H9 (cell line): ENCODE results near the gene NEGR1. TPM values are rescaled to one million over a fixed set of nuclear protein-coding genes. Genes with fewer than 3 reads are reported as not detected.

Experiments
- DNase-seq: peaks from one replicate; pipeline ENCODE4 v3.0.0-alpha.2; 2017
- H2AFZ ChIP-seq: one replicate; pipeline ENCODE4 v1.6.1; 2013; ENCODE audit warnings: mild to moderate bottlenecking, low read length, control low read depth, moderate library complexity
- H2AK5ac ChIP-seq: 2 replicates; pipeline ENCODE4 v1.6.1; 2013; ENCODE audit warnings: low read length, control low read depth, mixed read lengths; ENCODE audit not compliant: insufficient read length
- H2BK120ac ChIP-seq: one replicate; pipeline ENCODE4 v1.6.1; 2013; ENCODE audit warnings: low read depth, mild to moderate bottlenecking, low read length, control low read depth, inconsistent platforms; ENCODE audit not compliant: poor library complexity, severe bottlenecking
- H2BK12ac ChIP-seq: 2 replicates; pipeline ENCODE4 v1.6.1; 2013; ENCODE audit warnings: low read length, control low read depth, mixed read lengths, low read depth; ENCODE audit not compliant: insufficient read length
- H2BK15ac ChIP-seq: 2 replicates; pipeline ENCODE4 v1.6.1; 2013; ENCODE audit warnings: low read depth, low read length, control low read depth
- H2BK20ac ChIP-seq: one replicate; pipeline ENCODE4 v1.6.1; 2013; ENCODE audit warnings: low read depth, mild to moderate bottlenecking, low read length, control low read depth, inconsistent platforms; ENCODE audit not compliant: poor library complexity, severe bottlenecking
- H2BK5ac ChIP-seq: 2 replicates; pipeline ENCODE4 v1.6.1; 2013; ENCODE audit warnings: low read length, control low read depth, mixed read lengths; ENCODE audit not compliant: insufficient read length
- H3K14ac ChIP-seq: 2 replicates; pipeline ENCODE4 v1.6.1; 2013; ENCODE audit warnings: low read length, control low read depth; ENCODE audit not compliant: insufficient read depth
- H3K18ac ChIP-seq: 2 replicates; pipeline ENCODE4 v1.6.1; 2013; ENCODE audit warnings: low read depth, mild to moderate bottlenecking, mixed read lengths, low read length, control low read depth; ENCODE audit not compliant: insufficient read length
- H3K23ac ChIP-seq: 2 replicates; pipeline ENCODE4 v1.6.1; 2013; ENCODE audit warnings: low read length, control low read depth, mixed read lengths, low read depth; ENCODE audit not compliant: insufficient read length
- H3K23me2 ChIP-seq: 2 replicates; pipeline ENCODE4 v1.6.1; 2013; ENCODE audit warnings: low read depth, mild to moderate bottlenecking, mixed read lengths, low read length, control low read depth; ENCODE audit not compliant: insufficient read length, poor library complexity, severe bottlenecking
- H3K27ac ChIP-seq: 2 replicates; pipeline ENCODE4 v1.5.1; 2013; ENCODE audit warnings: low read length, control low read depth, mixed read lengths, low read depth; ENCODE audit not compliant: insufficient read length
- H3K27me3 ChIP-seq: 2 replicates; pipeline ENCODE4 v1.6.1; 2013; ENCODE audit warnings: low read length, control low read depth, inconsistent platforms; ENCODE audit not compliant: insufficient read depth
- H3K4ac ChIP-seq: 2 replicates; pipeline ENCODE4 v1.6.1; 2013; ENCODE audit warnings: low read depth, mild to moderate bottlenecking, control low read depth, inconsistent platforms, low read length, moderate library complexity
- H3K4me1 ChIP-seq: 2 replicates; pipeline ENCODE4 v1.6.1; 2013; ENCODE audit warnings: low read length, control low read depth, inconsistent platforms; ENCODE audit not compliant: insufficient read depth
- H3K4me2 ChIP-seq: 2 replicates; pipeline ENCODE4 v1.6.1; 2013; ENCODE audit warnings: low read length, control low read depth, mixed read lengths; ENCODE audit not compliant: insufficient read length, insufficient read depth
- H3K56ac ChIP-seq: 2 replicates; pipeline ENCODE4 v1.6.1; 2013; ENCODE audit warnings: low read depth, mild to moderate bottlenecking, mixed read lengths, low read length, control low read depth; ENCODE audit not compliant: insufficient read length
- H3K79me1 ChIP-seq: 2 replicates; pipeline ENCODE4 v1.6.1; 2013; ENCODE audit warnings: low read depth, mild to moderate bottlenecking, moderate library complexity, low read length, control low read depth, inconsistent platforms; ENCODE audit not compliant: insufficient read depth, poor library complexity, severe bottlenecking
- H3K79me2 ChIP-seq: 2 replicates; pipeline ENCODE4 v1.6.1; 2013; ENCODE audit warnings: low read length, control low read depth, inconsistent platforms; ENCODE audit not compliant: insufficient read depth
- H3K9ac ChIP-seq: 2 replicates; pipeline ENCODE4 v1.6.1; 2013; ENCODE audit warnings: low read length, control low read depth, mixed read lengths; ENCODE audit not compliant: insufficient read length; ENCODE audit errors: extremely low read depth
- H3K9me3 ChIP-seq: one replicate; pipeline ENCODE4 v1.6.1; 2013; ENCODE audit warnings: low read depth, low read length, inconsistent platforms; ENCODE audit not compliant: control insufficient read depth
- H3T11ph ChIP-seq: one replicate; pipeline ENCODE4 v1.6.1; 2013; ENCODE audit warnings: mild to moderate bottlenecking, low read length, control low read depth, inconsistent platforms
- H4K20me1 ChIP-seq: one replicate; pipeline ENCODE4 v1.6.1; 2013; ENCODE audit not compliant: control insufficient read depth, insufficient read length, insufficient read depth
- H4K5ac ChIP-seq: 2 replicates; pipeline ENCODE4 v1.6.1; 2013; ENCODE audit warnings: low read depth, mild to moderate bottlenecking, mixed read lengths, low read length, control low read depth; ENCODE audit not compliant: insufficient read length
- H4K8ac ChIP-seq: replicated peaks from 2 replicates; pipeline ENCODE4 v1.6.1; 2013; ENCODE audit warnings: low read length, control low read depth, mixed read lengths, low read depth; ENCODE audit not compliant: insufficient read length
- H4K91ac ChIP-seq: 2 replicates; pipeline ENCODE4 v1.6.1; 2013; ENCODE audit warnings: low read depth, mild to moderate bottlenecking, moderate library complexity, mixed read lengths, low read length, control low read depth; ENCODE audit not compliant: insufficient read length
- H3K27ac Mint-ChIP-seq, 3 experiments: 2 replicates in 2 of 3; 3 replicates in 1 of 3; pipeline ENCODE4 v1.8.0; 2020 to 2021; ENCODE audit warnings: mixed read lengths in 3 of 3, mild to moderate bottlenecking in 1 of 3, moderate library complexity in 1 of 3
- H3K27me3 Mint-ChIP-seq: 2 replicates; pipeline ENCODE4 v1.8.0; 2021; ENCODE audit warnings: low read depth, mild to moderate bottlenecking, moderate library complexity, mixed read lengths
- H3K36me3 Mint-ChIP-seq, 3 experiments: 2 replicates in 2 of 3; 3 replicates in 1 of 3; pipeline ENCODE4 v1.8.0; 2020 to 2021; ENCODE audit warnings: low read depth in 3 of 3, mixed read lengths in 3 of 3; ENCODE audit not compliant: insufficient read depth in 1 of 3
- H3K4me1 Mint-ChIP-seq, 2 experiments: 2 replicates each; pipeline ENCODE4 v1.8.0; 2020; ENCODE audit warnings: mixed read lengths in 2 of 2
- H3K4me3 Mint-ChIP-seq, 2 experiments: 2 replicates in 1 of 2; 3 replicates in 1 of 2; pipeline ENCODE4 v1.8.0; 2020 to 2021; ENCODE audit warnings: mild to moderate bottlenecking in 2 of 2, mixed read lengths in 2 of 2, moderate library complexity in 1 of 2
- H3K9me3 Mint-ChIP-seq, 2 experiments: 2 replicates in 1 of 2; 3 replicates in 1 of 2; pipeline ENCODE4 v1.8.0; 2020; ENCODE audit warnings: mild to moderate bottlenecking in 2 of 2, mixed read lengths in 2 of 2, moderate library complexity in 1 of 2
- CTCF ChIP-seq: fragments of 200-600 bp; sonication (generic); conservative IDR thresholded peaks from 3 replicates; pipeline ENCODE4 v1.8.0; 2021; ENCODE audit warnings: antibody characterized with exemption, mild to moderate bottlenecking
- WGBS: extraction: QIAGEN DNeasy Blood & Tissue Kit; methylation state at CpG from one replicate; pipeline ENCODE4 v1.1.7; 2013; ENCODE audit warnings: missing lambda C conversion rate, low lambda C conversion rate, mixed read lengths; ENCODE audit not compliant: insufficient read length; ENCODE audit errors: extremely low coverage; 5-methylcytosine and 5-hydroxymethylcytosine counted together
- total RNA-seq: library from RNA; stranded (reverse); gene quantifications from 2 replicates; pipeline ENCODE4 v1.2.1, GENCODE V29; 2021

Gene NEGR1
- total RNA-seq, 1 experiment from 2014 or later, result 0.13 TPM

- Histone ChIP-seq H4K20me1 (no peaks in the 10 kb centered on the region), H3K18ac (no peak overlapping the region), H3K4me1 (no peaks in the 10 kb centered on the region), H2AFZ (no peak overlapping the region), H3T11ph (no peak overlapping the region), H3K27me3 (no peaks in the 10 kb centered on the region), H3K4me2 (no peak overlapping the region), H4K8ac (no peak overlapping the region), H3K14ac (no peak overlapping the region), H3K23ac (no peak overlapping the region), H2BK12ac (no peak overlapping the region), H3K4ac (no peak overlapping the region), H2BK120ac (no peak overlapping the region), H4K91ac (no peak overlapping the region), H3K27ac (no peak overlapping the region), H3K79me2 (no peaks in the 10 kb centered on the region), H3K23me2 (no peaks in the 10 kb centered on the region), H2BK5ac (no peak overlapping the region), H3K56ac (no peak overlapping the region), H3K9me3 (no peaks in the 10 kb centered on the region), H4K5ac (no peak overlapping the region), H3K9ac (no peak overlapping the region), H2AK5ac (no peak overlapping the region), H3K79me1 (no peaks in the 10 kb centered on the region), H2BK20ac (no peak overlapping the region), H2BK15ac (no peak overlapping the region)
- Mint-ChIP-seq H3K27me3 (no peaks in the 10 kb centered on the region), H3K36me3 (no peaks in the 10 kb centered on the region), H3K4me3 (no peak overlapping the region), H3K27ac (no peak overlapping the region), H3K4me1 (peaks cover 7 to 12% of the 10 kb centered on the region in 2 experiments), H3K9me3 (no peaks in the 10 kb centered on the region)
- no peak for DNase-seq
- no peak for TF ChIP-seq CTCF
- no CpG with 5 or more reads among the region's 1 CpG for WGBS
Measured at GRCh38 chr1:71914626-71915025, 367.7 kb downstream of the NEGR1 start.
